Neural cell (in vitro differentiated cells): ENCODE results near the gene VPS13C.

Experiments used
- EP300 ChIP-seq: fragments of 450-650 bp; conservative IDR thresholded peaks from 2 replicates; pipeline ENCODE4 v1.6.1; 2014; ENCODE audit warnings: antibody characterized with exemption, mild to moderate bottlenecking, moderate library complexity; ENCODE audit not compliant: poor library complexity, severe bottlenecking
- EZH2 ChIP-seq: fragments of 200-600, 300-800 bp; shearing (Covaris generic), sonication (generic); IDR thresholded peaks from 2 replicates; pipeline ENCODE4 v1.6.1; 2014; ENCODE audit warnings: antibody characterized with exemption, low read length, borderline replicate concordance, mild to moderate bottlenecking; ENCODE audit not compliant: insufficient read depth, poor library complexity, severe bottlenecking
- POLR2AphosphoS5 ChIP-seq: IDR thresholded peaks from 2 replicates; pipeline ENCODE4 v1.6.1; 2012
- RAD21 ChIP-seq: fragments of 450-650 bp; conservative IDR thresholded peaks from 2 replicates; pipeline ENCODE4 v1.6.1; 2014; ENCODE audit warnings: antibody characterized with exemption, mild to moderate bottlenecking, moderate library complexity
- SMC3 ChIP-seq: fragments of 450-650 bp; conservative IDR thresholded peaks from 2 replicates; pipeline ENCODE4 v1.6.1; 2014; ENCODE audit warnings: antibody characterized with exemption, mild to moderate bottlenecking, moderate library complexity; ENCODE audit not compliant: poor library complexity
- TAF1 ChIP-seq: IDR thresholded peaks from 2 replicates; pipeline ENCODE4 v1.6.1; 2012; ENCODE audit warnings: low read depth
- TF ChIP-seq, protein P1 (sequence below): fragments of 450-650 bp; IDR thresholded peaks from 2 replicates; pipeline ENCODE4 v1.5.1; 2014; ENCODE audit warnings: antibody characterized with exemption, mild to moderate bottlenecking, moderate library complexity; ENCODE audit not compliant: poor library complexity, severe bottlenecking
- TF ChIP-seq, protein P2 (sequence below): IDR thresholded peaks from 2 replicates; pipeline ENCODE4 v1.6.1; 2012; ENCODE audit warnings: borderline replicate concordance

DNA sequence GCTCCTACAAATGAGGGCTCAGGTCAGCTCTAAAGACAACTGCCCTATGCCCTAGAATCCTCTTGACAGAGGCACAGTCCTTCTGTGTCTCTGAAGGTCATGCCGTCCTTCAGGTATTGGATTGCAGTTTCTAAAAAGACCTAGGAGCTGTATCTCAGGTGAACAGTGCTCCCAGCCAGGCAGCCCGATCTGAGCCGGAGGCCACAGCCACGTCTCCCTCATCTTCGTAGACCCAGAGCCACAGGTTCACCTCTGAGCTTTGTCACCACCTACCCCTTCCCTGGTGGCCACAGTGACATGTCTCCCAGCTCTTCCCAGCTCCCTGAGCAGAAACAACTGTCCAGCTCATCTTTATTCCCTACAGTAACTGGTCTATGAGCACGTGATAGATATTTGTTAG is 228.0 kb downstream of the VPS13C start:
- TF ChIP-seq, protein P1, sequence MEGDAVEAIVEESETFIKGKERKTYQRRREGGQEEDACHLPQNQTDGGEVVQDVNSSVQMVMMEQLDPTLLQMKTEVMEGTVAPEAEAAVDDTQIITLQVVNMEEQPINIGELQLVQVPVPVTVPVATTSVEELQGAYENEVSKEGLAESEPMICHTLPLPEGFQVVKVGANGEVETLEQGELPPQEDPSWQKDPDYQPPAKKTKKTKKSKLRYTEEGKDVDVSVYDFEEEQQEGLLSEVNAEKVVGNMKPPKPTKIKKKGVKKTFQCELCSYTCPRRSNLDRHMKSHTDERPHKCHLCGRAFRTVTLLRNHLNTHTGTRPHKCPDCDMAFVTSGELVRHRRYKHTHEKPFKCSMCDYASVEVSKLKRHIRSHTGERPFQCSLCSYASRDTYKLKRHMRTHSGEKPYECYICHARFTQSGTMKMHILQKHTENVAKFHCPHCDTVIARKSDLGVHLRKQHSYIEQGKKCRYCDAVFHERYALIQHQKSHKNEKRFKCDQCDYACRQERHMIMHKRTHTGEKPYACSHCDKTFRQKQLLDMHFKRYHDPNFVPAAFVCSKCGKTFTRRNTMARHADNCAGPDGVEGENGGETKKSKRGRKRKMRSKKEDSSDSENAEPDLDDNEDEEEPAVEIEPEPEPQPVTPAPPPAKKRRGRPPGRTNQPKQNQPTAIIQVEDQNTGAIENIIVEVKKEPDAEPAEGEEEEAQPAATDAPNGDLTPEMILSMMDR = no peak
- TF ChIP-seq, protein P2, sequence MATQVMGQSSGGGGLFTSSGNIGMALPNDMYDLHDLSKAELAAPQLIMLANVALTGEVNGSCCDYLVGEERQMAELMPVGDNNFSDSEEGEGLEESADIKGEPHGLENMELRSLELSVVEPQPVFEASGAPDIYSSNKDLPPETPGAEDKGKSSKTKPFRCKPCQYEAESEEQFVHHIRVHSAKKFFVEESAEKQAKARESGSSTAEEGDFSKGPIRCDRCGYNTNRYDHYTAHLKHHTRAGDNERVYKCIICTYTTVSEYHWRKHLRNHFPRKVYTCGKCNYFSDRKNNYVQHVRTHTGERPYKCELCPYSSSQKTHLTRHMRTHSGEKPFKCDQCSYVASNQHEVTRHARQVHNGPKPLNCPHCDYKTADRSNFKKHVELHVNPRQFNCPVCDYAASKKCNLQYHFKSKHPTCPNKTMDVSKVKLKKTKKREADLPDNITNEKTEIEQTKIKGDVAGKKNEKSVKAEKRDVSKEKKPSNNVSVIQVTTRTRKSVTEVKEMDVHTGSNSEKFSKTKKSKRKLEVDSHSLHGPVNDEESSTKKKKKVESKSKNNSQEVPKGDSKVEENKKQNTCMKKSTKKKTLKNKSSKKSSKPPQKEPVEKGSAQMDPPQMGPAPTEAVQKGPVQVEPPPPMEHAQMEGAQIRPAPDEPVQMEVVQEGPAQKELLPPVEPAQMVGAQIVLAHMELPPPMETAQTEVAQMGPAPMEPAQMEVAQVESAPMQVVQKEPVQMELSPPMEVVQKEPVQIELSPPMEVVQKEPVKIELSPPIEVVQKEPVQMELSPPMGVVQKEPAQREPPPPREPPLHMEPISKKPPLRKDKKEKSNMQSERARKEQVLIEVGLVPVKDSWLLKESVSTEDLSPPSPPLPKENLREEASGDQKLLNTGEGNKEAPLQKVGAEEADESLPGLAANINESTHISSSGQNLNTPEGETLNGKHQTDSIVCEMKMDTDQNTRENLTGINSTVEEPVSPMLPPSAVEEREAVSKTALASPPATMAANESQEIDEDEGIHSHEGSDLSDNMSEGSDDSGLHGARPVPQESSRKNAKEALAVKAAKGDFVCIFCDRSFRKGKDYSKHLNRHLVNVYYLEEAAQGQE = no peak
- TF ChIP-seq TAF1 (no peak), EZH2 (no peak), POLR2AphosphoS5 (no peak), SMC3 (no peak), RAD21 (no peak), EP300 (no peak)
